ENCODE results near the gene ATRN. TPM values are rescaled to one million over a fixed set of nuclear protein-coding genes. Genes with fewer than 3 reads are reported as not detected.

ATRN gene
- total RNA-seq, 4 donors from 2014 or later = 24.0 to 31.5 (median 26.4) TPM

DNA sequence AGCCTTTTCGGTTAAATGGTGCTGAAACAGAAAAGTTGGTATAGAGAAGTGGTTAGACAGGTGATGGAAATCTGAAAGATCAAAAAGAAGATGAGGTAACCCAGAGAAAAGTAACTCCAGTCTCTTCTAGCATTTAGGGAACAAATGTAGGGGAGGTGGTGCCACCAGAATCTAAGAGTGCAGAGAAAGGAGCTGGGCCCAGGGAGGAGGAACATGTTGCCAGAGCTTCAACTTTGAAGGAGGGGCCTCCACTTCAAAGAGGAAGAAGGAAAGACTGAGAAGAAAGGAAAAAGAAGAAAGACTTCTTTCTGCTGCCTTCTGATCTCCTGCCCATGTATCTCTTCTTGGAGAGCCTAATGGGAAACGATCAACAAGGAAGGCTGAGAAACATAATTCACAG is 23.5 kb upstream of the ATRN start:
- Histone ChIP-seq H3K4me3 (no peak overlapping the region), H3K4me1 (no peaks in the 10 kb centered on the region), H3K9me3 (no peaks in the 10 kb centered on the region), H3K27me3 (no peaks in the 10 kb centered on the region), H3K36me3 (no peaks in the 10 kb centered on the region), H3K27ac (no peak overlapping the region)
- no peak for TF ChIP-seq EP300 (IDR thresholded peaks at IDR 0.05)
- no peak for TF ChIP-seq POLR2A (IDR thresholded peaks at IDR 0.05)
- TF ChIP-seq, protein P1, sequence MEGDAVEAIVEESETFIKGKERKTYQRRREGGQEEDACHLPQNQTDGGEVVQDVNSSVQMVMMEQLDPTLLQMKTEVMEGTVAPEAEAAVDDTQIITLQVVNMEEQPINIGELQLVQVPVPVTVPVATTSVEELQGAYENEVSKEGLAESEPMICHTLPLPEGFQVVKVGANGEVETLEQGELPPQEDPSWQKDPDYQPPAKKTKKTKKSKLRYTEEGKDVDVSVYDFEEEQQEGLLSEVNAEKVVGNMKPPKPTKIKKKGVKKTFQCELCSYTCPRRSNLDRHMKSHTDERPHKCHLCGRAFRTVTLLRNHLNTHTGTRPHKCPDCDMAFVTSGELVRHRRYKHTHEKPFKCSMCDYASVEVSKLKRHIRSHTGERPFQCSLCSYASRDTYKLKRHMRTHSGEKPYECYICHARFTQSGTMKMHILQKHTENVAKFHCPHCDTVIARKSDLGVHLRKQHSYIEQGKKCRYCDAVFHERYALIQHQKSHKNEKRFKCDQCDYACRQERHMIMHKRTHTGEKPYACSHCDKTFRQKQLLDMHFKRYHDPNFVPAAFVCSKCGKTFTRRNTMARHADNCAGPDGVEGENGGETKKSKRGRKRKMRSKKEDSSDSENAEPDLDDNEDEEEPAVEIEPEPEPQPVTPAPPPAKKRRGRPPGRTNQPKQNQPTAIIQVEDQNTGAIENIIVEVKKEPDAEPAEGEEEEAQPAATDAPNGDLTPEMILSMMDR (IDR thresholded peaks at IDR 0.05) = no peak
- 76 to 79% methylated on average over 2 of the region's 2 CpGs for WGBS, 2 donors
- DNase-seq (ENCODE audit: low spot score in 2 of 2) = no peak

DNA sequence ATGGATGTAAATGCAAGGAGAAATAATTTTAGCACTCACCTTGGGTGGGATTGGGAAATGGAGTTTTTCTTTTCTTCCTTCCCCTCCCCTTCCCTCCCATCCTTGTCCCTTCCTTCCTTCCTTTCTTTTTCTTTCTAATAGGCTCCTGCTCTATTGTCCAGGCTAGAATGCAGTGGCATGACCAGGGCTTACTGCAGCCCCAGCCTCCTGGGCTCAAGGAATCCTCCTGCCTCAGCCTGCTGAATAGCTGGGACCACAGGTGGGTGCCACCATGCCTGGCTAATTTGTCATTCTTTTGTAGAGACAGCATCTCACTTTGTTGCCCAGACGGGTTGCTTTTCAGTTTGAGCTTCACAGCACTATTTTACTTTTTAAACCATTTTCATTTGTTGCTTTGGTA is 21.5 kb upstream of the ATRN start:
- DNase-seq (ENCODE audit: low spot score in 2 of 2) = no peak
- no peaks in the 10 kb centered on the region for H3K36me3 ChIP-seq
- no peak overlapping the region for H3K4me3 ChIP-seq
- H3K27me3 ChIP-seq = no peaks in the 10 kb centered on the region
- H3K4me1 ChIP-seq = no peaks in the 10 kb centered on the region
- 65 to 68% methylated on average over 1 of the region's 1 CpG for WGBS, 2 donors
- no peak overlapping the region for H3K27ac ChIP-seq
- no peaks in the 10 kb centered on the region for H3K9me3 ChIP-seq
- TF ChIP-seq, protein P1 (IDR thresholded peaks at IDR 0.05) = no peak

DNA sequence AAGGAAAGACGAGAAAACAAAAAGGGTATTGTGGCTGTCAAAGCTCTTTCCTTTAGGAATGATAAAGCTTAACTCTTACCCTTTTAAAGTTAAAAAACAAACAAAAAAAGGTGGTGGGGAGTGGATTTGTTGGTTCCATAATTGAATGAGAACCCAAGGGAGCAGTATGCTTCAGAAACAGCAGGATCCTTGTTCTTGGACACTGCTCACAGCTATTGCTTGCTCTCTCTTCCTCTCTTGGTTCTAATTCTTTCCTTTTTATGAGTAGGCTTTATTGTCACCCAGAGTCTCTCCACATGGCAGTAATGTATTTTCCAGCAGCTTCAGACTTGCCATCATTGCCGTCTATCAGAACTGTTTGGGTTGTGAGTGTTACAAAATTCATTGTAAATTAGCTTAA is 18.7 kb upstream of the ATRN start:
- no peaks in the 10 kb centered on the region for H3K9me3 ChIP-seq
- WGBS, 2 donors = 17 to 25% methylated on average over 2 of the region's 2 CpGs
- H3K36me3 ChIP-seq = no peaks in the 10 kb centered on the region
- no peak overlapping the region for H3K27ac ChIP-seq
- no peaks in the 10 kb centered on the region for H3K4me1 ChIP-seq
- TF ChIP-seq, protein P1 (IDR thresholded peaks at IDR 0.05) = no peak
- TF ChIP-seq POLR2A (IDR thresholded peaks at IDR 0.05) = no peak
- TF ChIP-seq EP300 (IDR thresholded peaks at IDR 0.05) = no peak
- no peaks in the 10 kb centered on the region for H3K27me3 ChIP-seq
- no peak for DNase-seq (ENCODE audit: low spot score in 2 of 2)
- no peak overlapping the region for H3K4me3 ChIP-seq

DNA sequence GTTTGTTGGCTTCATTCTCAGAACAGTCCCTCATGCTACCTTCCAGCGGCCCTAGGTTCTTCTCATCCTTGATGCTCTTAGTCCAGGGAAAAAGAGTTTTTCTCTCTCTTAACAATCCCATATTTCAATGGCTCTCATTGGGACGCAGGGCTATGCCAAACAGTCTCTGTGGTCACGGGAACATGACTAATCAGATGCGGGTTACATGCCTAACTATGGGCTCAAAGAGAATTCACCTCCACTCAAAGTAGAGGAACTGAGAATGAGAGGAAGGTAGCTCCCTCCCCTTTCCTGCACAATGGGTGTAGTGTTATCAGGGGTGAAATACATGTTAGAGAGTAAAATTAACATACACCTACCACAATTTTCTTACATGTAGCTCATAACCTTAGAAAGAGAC is 18.1 kb upstream of the ATRN start:
- no peak for TF ChIP-seq EP300 (IDR thresholded peaks at IDR 0.05)
- TF ChIP-seq, protein P1 (IDR thresholded peaks at IDR 0.05) = no peak
- TF ChIP-seq POLR2A (IDR thresholded peaks at IDR 0.05) = no peak
- Histone ChIP-seq H3K9me3 (no peaks in the 10 kb centered on the region), H3K36me3 (no peaks in the 10 kb centered on the region), H3K27me3 (no peaks in the 10 kb centered on the region), H3K27ac (no peak overlapping the region), H3K4me3 (no peak overlapping the region), H3K4me1 (no peaks in the 10 kb centered on the region)
- DNase-seq (ENCODE audit: low spot score in 2 of 2) = no peak
- 79 to 83% methylated on average over 4 of the region's 4 CpGs for WGBS, 2 donors

DNA sequence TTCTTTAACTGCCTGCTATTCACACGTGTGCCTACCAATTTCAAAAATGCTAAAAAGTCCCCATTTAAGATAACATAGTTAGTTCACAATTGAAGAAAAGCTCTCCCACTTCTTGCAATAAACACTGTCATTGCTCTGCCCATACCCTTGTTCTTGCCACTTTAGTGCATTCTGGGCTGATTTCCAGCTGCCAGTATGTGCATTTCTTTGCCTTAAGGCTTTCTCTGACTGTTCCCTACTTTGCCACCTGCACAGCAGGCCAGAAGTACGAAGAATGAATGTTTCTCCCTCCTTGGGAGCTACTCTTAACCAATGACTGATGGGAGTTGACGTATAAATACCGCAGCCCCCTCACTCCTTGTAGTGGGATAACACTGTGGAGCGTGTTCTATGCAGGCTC is 16.0 kb upstream of the ATRN start:
- DNase-seq (ENCODE audit: low spot score in 2 of 2) = no peak
- H3K9me3 ChIP-seq = no peaks in the 10 kb centered on the region
- TF ChIP-seq, protein P1 (IDR thresholded peaks at IDR 0.05) = no peak
- no peak for TF ChIP-seq EP300 (IDR thresholded peaks at IDR 0.05)
- TF ChIP-seq POLR2A (IDR thresholded peaks at IDR 0.05) = no peak
- WGBS, 2 donors = 41 to 47% methylated on average over 5 of the region's 5 CpGs
- H3K27me3 ChIP-seq = no peaks in the 10 kb centered on the region
- no peak overlapping the region for H3K4me3 ChIP-seq
- no peaks in the 10 kb centered on the region for H3K4me1 ChIP-seq
- no peaks in the 10 kb centered on the region for H3K36me3 ChIP-seq
- peak overlapping the region in 1 of 4 donors; percentile 14 for H3K27ac ChIP-seq

Data from tibial nerve (tissue), 4 donors.